Activated effector memory CD4-positive, alpha-beta T cell treated with Interleukin-2 at 50 U/mL for 16 hours (primary cell): ENCODE measurements around the gene CHFR.
"Not testable (repeated sequence)": the region's sequence is repeated elsewhere in the genome, so short reads cannot be mapped to it uniquely, and the experiment has no call there.

Experiments used
- DNase-seq: peaks from one replicate; pipeline ENCODE4 v3.0.0-alpha.2; 2020

The CHFR gene

GRCh38 chr12:132839558-132840235 is 47.7 kb downstream of the CHFR start:
- DNase-seq = no peak

- no peak for DNase-seq
Observed at GRCh38 chr12:132838410-132839080, 48.9 kb downstream of the CHFR start.

GRCh38 chr12:132837693-132838409 is 49.6 kb downstream of the CHFR start:
- no peak for DNase-seq

- DNase-seq = no peak
Observed at GRCh38 chr12:132836795-132837331, 50.5 kb downstream of the CHFR start.

GRCh38 chr12:132836230-132836629 is 51.2 kb downstream of the CHFR start:
- DNase-seq = not testable (repeated sequence)

- no peak for DNase-seq
Observed at GRCh38 chr12:132835076-132836025, 52.1 kb downstream of the CHFR start.

- peak; percentile 12 for DNase-seq
Observed at GRCh38 chr12:132834181-132834711, 53.2 kb downstream of the CHFR start.

GRCh38 chr12:132833341-132833740 is 54.1 kb downstream of the CHFR start:
- DNase-seq = no peak

GRCh38 chr12:132831771-132832170 is 55.6 kb downstream of the CHFR start:
- no peak for DNase-seq

- DNase-seq = peak; percentile 91
Observed at GRCh38 chr12:132828706-132829534, 58.5 kb downstream of the CHFR start, which contains the start of gene GOLGA3. Gene GOLGA3, minus strand, starts transcription at chr12:132828869. Its CDS starts 6,741 bp downstream, at chr12:132822128.

GRCh38 chr12:132827763-132828703 is 59.4 kb downstream of the CHFR start:
- no peak for DNase-seq

GRCh38 chr12:132825861-132826260 is 61.5 kb downstream of the CHFR start:
- no peak for DNase-seq

GRCh38 chr12:132825089-132825488 is 62.3 kb downstream of the CHFR start:
- no peak for DNase-seq

- no peak for DNase-seq
Observed at GRCh38 chr12:132824053-132824452, 63.4 kb downstream of the CHFR start.

GRCh38 chr12:132818562-132818961 is 68.8 kb downstream of the CHFR start:
- no peak for DNase-seq

GRCh38 chr12:132814232-132814631 is 73.2 kb downstream of the CHFR start:
- DNase-seq = no peak

GRCh38 chr12:132813443-132813842 is 74.0 kb downstream of the CHFR start:
- no peak for DNase-seq

GRCh38 chr12:132812631-132813305 is 74.6 kb downstream of the CHFR start:
- DNase-seq = no peak

GRCh38 chr12:132809391-132809790 is 78.0 kb downstream of the CHFR start:
- DNase-seq = not testable (repeated sequence)
